ENCODE data around the gene RBMS1. TPM values are rescaled to one million over a fixed set of nuclear protein-coding genes. Genes with fewer than 3 reads are reported as not detected.

The RBMS1 gene
- total and polyA plus RNA-seq, 8 donors: 91.7 to 133 (median 119) TPM

- ATAC-seq: no peak
- no peak for DNase-seq
- H3K27me3 ChIP-seq: no peaks in the 10 kb centered on the region
- peaks cover 10 to 30% of the 10 kb centered on the region in 2 donors for H3K4me1 ChIP-seq
- H3K4me3 ChIP-seq: no peak overlapping the region
- intact Hi-C loops (cut with DNase I): no loop called here
- H3K36me3 ChIP-seq: no peaks in the 10 kb centered on the region
- no peak for TF ChIP-seq CTCF (IDR thresholded peaks at IDR 0.05)
- H3K27ac ChIP-seq: peak overlapping the region in 1 of 2 donors; percentile 1
- H3K9me3 ChIP-seq: no peaks in the 10 kb centered on the region
These were observed 74.8 kb downstream of the RBMS1 start for GRCh38 chr2:160418853-160419252.

- Histone ChIP-seq H3K9me3 (no peaks in the 10 kb centered on the region), H3K27me3 (no peaks in the 10 kb centered on the region), H3K36me3 (no peaks in the 10 kb centered on the region), H3K4me1 (peaks cover 10 to 30% of the 10 kb centered on the region in 2 donors), H3K27ac (peak overlapping the region in 1 of 2 donors; percentile 1), H3K4me3 (no peak overlapping the region)
- DNase-seq (no peak), ATAC-seq (no peak)
- no peak for TF ChIP-seq CTCF (IDR thresholded peaks at IDR 0.05)
- intact Hi-C loops (cut with DNase I): no loop called here
These were observed 75.2 kb downstream of the RBMS1 start for GRCh38 chr2:160418398-160418765.

- intact Hi-C loops (cut with DNase I): no loop called here
- H3K36me3 ChIP-seq: no peaks in the 10 kb centered on the region
- DNase-seq (no peak), ATAC-seq (peak; percentile 55)
- no peak overlapping the region for H3K27ac ChIP-seq
- no peaks in the 10 kb centered on the region for H3K9me3 ChIP-seq
- peaks cover 10 to 30% of the 10 kb centered on the region in 2 donors for H3K4me1 ChIP-seq
- no peak overlapping the region for H3K4me3 ChIP-seq
- TF ChIP-seq CTCF (IDR thresholded peaks at IDR 0.05): no peak
- H3K27me3 ChIP-seq: no peaks in the 10 kb centered on the region
These were observed 75.7 kb downstream of the RBMS1 start for GRCh38 chr2:160417745-160418397.

GRCh38 chr2:160415991-160416390 lies 77.6 kb downstream of the RBMS1 start:
- Histone ChIP-seq H3K4me1 (peaks cover 14 to 47% of the 10 kb centered on the region in 2 donors), H3K36me3 (no peaks in the 10 kb centered on the region), H3K27me3 (no peaks in the 10 kb centered on the region), H3K27ac (no peak overlapping the region), H3K4me3 (no peak overlapping the region), H3K9me3 (no peaks in the 10 kb centered on the region)
- ATAC-seq (no peak), DNase-seq (no peak)
- intact Hi-C loops (cut with DNase I): no loop called here
- no peak for TF ChIP-seq CTCF (IDR thresholded peaks at IDR 0.05)

- DNase-seq (no peak), ATAC-seq (no peak)
- intact Hi-C loops (cut with DNase I): no loop called here
- peaks cover 4 to 40% of the 10 kb centered on the region in 2 donors for H3K4me1 ChIP-seq
- H3K36me3 ChIP-seq: no peaks in the 10 kb centered on the region
- no peaks in the 10 kb centered on the region for H3K9me3 ChIP-seq
- no peak for TF ChIP-seq CTCF (IDR thresholded peaks at IDR 0.05)
- H3K27ac ChIP-seq: peak overlapping the region in 1 of 2 donors; percentile 73
- no peak overlapping the region for H3K4me3 ChIP-seq
- no peaks in the 10 kb centered on the region for H3K27me3 ChIP-seq
These were observed 81.7 kb downstream of the RBMS1 start for GRCh38 chr2:160411955-160412354.

Data from left lung (tissue), 10 donors.